Raji (cell line): Measurements from ENCODE around the gene TMEM120B.

Experiments
- POLR2A ChIP-seq: IDR thresholded peaks from 2 replicates; pipeline ENCODE4 v1.6.1; 2011; ENCODE audit warnings: low read depth, low read length, control low read depth; ENCODE audit not compliant: insufficient read depth

Gene TMEM120B

DNA sequence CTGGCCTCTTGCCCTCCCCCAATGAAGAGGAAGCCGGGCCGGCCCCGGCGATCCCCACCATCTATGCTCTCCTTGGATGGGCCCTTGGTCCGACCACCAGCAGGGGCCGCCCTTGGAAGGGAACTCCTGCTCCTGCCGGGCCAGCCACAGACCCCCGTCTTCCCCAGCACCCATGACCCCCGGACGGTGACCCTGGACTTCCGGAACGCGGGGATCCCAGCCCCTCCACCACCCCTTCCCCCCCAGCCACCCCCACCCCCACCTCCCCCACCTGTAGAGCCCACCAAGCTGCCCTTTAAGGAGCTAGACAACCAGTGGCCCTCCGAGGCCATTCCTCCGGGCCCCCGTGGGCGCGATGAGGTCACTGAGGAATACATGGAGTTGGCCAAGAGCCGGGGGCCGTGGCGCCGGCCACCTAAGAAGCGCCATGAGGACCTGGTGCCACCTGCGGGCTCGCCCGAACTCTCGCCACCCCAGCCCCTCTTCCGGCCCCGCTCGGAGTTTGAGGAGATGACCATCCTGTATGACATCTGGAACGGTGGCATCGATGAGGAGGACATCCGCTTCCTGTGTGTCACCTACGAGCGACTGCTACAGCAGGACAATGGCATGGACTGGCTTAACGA is 110.7 kb downstream of the TMEM120B start:
- no peak for TF ChIP-seq POLR2A

DNA sequence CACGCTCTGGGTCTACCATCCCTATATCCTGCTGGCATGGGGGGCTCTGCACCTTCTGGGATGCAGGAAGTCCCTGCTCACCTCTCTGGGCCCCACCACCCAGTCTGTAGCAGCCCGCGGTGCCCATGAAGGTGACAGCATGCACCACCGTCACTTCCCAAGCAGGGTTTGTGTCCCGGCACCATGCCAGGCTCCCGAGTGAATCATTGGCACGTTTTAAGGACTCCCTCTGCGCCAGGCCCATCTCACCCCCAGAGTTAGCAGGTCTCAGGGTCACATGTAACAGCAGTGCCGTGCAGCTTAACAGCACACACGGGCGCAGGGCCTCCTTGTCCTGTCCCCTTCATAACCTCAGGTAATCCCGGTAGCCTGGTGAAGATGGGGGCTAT is 111.2 kb downstream of the TMEM120B start:
- TF ChIP-seq POLR2A = no peak

DNA sequence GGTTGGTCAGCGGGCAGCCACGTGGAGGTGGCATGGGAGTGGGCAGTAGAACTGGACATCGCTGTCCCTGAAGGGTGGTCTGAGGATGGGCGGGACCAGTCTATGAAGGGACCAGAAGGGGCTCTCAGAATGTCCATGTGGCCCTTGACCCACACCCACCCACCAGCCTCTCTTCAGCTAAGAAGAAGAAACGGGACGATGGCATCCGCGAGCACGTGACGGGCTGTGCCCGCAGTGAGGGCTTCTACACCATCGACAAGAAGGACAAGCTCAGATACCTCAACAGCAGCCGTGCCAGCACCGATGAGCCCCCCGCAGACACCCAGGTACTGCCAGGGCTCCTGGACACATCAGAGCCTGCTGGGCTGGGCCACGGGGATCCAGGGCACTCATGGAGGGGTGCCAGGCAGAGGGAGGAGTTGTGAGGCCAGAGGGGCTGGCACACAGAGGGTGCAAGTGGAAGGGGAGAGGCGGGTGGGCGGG is 112.5 kb downstream of the TMEM120B start:
- TF ChIP-seq POLR2A = no peak

DNA sequence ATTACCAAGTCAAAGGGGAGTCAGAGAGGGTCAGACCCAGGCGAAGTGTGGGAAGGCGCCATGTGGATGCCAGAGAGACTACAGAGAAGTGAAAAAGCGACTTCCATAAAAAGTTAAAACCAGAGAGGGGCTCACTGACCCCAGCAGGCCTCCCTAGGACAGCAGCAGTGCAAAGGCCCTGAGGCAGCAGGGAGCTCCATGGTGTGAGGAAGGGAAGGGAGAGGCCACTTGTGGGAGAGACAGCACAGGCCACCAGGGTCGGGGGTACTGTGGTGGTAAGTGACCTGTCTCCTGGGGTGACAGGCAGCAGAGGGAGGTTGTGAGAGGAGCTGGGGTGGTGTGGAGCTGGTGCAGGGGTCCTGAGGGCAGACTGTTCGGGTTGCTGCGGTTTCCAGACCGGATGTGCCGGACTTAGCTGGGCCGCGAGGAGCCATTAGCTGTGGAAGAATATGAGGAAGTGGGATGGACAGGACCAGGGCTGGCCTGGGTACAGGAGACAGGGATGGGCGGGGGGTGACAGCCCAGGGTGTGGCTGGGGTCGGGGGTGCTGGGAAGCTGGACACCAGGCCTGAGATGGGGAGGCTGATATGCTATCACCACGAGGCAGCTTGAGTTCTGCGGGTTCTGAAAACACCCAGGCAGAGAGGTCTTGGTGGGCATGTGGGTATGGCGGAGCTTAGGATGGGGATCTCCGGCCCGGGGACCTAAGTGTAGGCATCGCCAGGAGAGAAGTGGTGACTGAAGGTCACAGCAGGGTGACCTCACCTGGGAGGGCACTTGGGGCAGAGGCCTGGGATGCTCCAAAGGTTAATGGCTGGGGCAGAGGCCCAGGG is 114.0 kb downstream of the TMEM120B start:
- no peak for TF ChIP-seq POLR2A

DNA sequence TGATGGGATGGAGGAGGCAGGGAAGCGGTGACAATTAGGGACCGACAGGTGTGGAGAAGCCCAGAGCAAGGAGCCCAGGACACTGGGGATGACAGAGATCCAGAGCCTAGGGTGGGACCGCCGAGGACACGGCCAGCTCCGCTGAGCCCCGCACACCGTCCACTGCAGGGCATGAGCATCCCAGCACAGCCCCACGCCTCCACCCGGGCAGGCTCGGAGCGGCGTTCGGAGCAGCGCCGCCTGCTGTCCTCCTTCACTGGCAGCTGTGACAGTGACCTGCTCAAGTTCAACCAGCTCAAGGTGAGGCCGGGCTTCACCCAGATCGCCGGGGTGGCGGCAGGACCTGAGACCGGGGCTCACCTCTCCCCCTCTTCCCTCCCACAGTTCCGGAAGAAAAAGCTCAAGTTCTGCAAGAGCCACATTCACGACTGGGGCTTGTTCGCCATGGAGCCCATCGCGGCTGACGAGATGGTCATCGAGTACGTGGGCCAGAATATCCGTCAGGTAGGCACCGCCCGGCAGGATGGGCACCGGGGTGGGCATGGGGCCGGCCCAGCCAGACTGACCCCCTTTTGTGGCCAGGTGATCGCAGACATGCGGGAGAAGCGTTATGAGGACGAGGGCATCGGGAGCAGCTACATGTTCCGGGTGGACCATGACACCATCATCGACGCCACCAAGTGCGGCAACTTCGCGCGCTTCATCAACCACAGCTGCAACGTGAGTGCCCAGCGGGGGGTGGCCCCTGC is 115.0 kb downstream of the TMEM120B start:
- TF ChIP-seq POLR2A = no peak

DNA sequence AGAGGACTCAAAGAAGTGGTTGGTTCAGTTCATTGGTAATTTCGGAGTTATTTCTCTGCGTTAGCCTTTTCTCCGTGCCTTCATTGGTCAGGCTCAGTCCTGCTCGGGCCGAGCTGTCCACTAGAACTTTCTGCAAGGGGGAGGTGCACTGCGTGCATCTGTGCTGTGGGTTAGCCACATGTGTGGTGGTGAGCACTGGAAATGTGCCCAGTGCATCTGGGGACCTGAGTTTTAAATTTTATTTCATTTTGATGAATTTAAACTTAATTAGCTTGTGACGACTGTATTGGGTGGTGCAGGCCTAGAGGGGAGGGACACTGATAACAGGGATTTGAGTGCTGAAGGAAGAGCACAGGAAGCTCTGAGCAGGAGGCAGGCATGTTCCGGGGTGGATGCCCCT is 115.8 kb downstream of the TMEM120B start:
- TF ChIP-seq POLR2A = no peak

DNA sequence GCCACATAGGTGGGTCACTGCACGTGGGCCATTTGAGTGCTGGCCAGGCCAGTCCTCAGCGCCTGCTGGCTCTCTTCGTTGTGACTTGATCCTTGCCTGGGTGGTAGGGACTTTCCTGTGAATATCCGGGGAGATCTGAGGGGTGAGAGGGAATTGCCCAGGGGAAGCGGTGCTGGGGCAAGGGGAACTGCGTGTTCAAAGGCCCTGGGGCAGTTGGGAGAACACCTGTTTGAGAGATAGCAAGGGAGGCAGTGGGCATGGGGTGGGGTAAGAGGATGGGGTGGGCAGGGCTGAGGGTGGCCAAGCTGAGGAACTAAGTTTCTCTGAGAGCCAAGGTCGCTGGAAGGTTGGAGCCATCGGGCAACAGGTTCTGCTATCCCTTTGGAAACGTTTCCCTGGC is 116.3 kb downstream of the TMEM120B start:
- TF ChIP-seq POLR2A = no peak

DNA sequence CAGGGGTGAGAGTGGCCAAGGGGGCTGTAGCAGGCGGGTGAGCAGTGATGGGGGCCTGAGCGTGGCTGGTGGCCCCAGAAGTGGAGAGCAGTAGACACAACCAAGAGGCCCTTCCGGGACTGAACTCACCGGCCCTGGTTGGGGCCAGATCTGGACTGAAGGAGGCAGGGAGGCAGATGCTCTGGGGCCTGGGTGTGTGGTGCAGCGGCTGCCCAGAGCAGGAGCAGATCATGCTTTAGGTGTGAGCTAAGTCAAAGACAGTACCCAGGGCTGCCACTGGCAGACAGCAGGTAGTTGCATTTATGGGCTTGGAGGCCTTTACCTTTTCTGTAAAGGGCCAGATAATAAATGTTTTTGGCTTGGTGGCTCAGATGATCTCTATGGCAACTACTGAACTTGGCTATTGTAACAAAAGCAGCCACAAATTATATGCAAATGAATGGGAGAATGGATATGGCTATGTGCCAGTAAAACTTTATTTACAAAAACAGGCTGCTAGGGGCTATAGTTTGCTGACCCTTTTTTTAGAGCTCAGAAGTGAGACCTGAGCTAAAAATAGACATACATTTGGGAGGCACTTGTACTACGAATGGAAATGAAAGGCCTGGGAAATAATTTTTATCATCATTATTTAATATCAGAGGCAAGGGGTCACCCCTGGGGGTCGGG is 116.8 kb downstream of the TMEM120B start:
- no peak for TF ChIP-seq POLR2A

DNA sequence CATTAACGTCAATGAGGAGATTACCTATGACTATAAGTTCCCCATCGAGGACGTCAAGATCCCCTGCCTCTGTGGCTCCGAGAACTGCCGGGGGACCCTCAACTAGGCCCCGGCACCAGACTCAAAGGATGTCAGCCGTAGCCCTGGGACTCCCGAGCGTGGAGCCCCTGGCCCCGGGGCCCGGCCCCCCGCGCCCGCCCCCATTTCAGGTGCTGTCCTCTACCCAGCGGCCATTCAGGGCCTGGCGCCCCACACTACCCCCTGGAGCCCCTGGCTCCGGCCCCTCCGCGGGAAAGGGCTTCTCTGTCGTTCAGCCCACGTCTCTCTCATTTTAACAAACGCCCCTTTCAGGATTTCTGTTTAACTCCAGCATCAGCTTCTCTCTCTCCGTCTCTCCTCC is 117.6 kb downstream of the TMEM120B start:
- no peak for TF ChIP-seq POLR2A

DNA sequence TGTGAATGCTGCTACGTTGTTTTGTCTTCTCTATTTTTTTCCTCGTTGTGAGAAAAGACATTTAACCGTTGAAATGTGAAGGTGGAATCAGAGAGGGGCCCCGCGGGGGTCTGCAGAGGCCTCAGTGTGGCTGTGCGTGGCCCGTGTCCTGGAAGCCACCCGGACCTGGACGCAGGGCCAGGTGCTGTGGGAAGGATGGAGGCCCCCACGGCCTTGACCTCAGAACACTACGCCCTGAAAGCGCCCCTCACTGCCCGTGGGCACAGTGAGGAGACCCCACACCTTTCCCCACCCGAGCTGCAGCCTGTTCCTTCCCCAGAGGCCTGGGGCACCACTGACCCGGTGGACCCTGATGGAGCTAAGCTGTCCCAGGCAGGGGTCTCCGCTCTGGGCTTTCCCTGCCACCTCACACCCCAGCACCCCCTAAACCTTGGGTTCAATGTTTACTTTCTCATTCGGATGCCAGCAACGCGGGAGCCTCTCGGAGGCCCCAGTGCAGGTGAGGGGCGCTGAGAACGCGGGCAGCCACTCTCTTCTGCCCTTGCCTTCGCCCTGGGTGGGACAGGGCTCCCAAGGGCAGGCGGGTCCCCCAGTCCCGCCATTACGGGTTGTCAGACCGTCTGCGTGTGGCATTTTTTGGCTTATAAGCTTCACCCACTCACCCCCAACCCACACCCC is 118.2 kb downstream of the TMEM120B start:
- TF ChIP-seq POLR2A = no peak
